ENCODE data around the gene TMEM54.

TMEM54 gene

DNA sequence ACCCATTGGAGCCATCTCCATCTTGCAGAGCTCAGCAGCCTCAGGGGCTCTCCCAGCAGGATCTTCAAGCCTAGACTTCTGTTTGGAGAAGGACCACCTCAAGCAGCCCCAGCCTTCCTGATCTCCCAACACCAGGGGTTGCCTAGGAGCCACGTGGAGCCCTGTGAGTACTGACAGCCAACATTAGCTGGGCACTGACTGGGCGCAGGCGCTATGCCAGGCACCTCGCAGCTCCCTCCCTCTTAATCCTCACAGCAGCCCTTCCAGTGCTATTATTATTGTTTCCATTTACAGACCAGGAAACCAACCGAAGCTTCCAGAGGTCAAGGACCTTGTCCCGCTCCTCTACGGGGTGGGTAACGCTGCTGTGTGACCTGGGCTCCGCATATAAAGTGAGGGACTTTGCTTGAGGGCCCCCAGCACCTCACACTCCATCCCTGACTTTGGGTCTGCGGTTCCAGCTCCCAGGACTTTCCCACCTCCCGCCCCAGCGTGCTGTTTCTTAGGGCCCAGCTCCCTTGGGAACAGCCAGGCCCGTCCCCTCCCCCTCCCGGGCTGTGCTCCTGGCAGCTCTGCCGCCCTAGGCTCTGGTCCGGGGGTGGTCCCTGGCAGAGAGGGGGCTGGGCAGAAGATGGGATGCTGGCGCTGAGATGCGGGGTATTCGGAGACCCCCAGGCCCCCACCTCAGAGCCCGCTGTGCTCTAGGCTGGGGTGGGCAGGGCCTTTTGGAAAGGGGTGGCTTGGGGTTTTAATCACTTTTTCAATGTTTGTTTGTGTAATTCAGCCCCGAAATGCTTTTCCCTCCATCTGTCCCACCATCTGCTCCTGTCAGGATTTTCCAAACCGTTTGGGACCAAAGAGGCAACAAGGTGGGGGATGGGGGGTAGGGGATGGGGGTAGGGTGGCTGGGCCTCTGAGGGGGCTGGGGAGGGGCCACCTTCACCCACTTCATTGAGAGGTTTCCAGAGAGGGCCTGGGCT is 19.0 kb downstream of the TMEM54 start:
- DNase-seq (ENCODE audit: low read depth), result no peak

DNA sequence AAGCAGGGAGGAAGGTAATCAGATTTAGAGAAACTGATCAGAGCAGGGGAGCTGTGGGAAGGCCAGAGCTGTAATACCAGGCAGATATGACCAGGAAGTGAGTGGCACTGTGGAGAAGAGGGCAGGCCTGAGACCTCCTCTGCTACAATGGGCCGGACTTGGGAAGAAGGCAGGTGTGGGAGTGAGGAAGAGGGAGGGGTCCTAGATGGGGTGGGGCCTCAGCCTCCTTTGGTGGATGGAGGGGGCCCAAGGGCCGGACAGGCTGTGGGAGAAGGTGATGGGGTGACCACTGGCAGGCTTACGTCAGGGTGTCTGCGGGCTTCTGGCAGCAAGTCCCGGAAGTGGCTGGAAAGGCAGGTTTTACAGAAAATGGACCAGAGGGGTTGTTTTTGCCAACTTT is 19.9 kb downstream of the TMEM54 start:
- no peak for DNase-seq (ENCODE audit: low read depth)

- DNase-seq (ENCODE audit: low read depth), result no peak
These were observed 22.6 kb downstream of the TMEM54 start for GRCh38 chr1:32878637-32879041.

DNA sequence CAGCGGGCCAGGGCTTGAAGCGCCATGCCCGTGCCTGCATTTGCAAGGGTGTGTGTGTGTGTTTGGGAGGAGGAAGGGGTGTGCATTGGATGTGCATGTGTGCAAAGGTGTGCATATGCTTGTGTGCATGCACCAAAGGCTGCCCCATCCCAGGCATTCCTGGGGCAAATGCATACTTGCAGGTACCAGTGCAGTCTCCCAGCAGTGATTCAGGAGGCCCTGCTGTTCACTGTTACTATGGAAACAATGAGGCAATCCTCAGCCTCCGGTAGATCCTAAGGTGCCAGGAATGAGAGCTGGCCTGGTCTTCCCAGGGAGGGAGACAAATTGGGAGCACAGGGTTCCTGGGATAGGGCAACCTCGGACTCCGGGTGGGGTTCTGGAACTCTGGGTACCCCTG is 23.0 kb downstream of the TMEM54 start:
- no peak for DNase-seq (ENCODE audit: low read depth)

DNA sequence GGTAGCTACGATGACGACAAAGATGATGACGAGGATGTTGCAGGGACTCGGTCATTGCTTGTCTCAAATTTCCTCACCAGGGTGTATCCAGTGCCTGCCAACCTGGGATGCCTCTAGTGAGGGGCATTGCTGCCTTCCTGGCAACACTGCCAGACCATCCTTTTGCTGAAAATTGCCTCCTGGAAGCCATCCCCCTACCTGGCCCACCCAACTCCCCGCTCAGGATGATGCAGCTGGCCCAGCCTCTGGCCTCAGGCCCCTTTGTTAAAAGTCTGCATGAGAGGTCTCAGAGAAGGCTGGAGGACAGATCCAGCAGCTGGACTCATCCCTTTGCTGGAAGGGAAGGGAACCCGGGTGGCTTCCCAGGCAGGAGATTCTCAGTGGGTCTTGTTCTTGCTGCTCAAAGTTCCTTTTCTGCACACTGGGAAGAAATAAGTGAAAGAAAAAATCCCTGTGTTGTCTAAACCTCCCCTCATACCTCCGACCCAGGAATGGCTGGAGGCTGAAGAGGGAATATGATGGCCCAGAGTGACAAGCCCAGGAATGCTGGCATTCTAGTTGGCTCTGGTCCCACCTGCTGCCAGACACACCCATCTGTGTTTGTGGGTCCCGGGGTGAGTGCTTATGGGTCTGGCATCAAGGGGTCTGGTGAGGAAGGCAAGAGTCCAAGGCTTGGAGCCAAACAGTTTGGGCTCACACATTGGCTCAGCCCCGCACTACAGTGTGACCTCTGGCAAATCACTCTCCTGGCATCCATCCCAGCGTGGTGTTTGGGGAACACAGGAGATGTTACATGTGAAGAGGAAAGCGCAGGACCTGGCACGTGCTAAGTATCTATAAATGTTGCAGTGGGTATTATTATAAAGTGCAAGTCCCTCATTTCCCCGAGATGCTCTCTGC is 23.7 kb downstream of the TMEM54 start:
- DNase-seq (ENCODE audit: low read depth), result no peak

GRCh38 chr1:32876341-32877210 is 24.6 kb downstream of the TMEM54 start:
- no peak for DNase-seq (ENCODE audit: low read depth)

DNA sequence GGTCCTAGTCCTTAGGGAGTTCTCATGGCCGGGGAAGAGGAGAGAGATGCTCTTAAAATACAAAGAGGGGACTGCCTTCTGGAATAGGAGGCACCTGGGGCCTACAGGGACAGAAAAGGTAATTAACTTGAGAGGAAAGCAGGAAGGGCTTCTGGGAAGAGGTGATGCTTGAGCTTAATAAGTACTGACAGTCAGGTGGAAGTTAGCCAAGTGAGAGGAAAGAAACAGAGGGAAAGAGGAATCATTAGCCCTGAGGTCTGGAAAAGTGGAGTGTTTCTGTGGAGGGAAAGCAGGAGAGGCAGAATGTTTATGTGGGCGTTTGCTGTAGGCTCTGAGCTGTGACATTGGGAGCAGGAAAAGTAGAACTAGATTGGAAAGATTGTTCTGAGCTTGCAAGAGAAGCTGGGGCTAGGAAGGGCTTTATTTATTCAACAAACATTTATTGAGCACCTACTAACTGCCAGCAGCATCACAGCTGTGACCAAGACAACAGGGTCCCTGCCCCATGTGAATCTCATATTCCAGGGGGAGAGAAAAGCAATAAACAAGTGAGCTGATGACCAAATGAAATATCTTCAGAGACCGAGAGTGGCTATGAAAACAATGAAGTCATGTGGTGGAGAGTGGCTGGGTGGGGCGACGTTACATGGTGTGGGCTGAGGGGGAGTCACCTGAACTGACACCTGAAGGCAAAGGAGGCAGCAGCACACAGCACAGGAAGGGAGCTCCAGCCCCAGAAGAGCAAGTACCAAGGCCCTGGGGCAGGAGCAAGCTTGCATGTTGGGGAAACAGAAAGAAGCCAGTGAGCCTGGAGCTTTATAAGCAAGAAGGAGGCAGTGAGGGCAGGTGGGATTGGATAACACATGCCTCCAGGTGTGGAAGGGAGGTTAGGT is 26.1 kb downstream of the TMEM54 start:
- DNase-seq (ENCODE audit: low read depth), result no peak

DNA sequence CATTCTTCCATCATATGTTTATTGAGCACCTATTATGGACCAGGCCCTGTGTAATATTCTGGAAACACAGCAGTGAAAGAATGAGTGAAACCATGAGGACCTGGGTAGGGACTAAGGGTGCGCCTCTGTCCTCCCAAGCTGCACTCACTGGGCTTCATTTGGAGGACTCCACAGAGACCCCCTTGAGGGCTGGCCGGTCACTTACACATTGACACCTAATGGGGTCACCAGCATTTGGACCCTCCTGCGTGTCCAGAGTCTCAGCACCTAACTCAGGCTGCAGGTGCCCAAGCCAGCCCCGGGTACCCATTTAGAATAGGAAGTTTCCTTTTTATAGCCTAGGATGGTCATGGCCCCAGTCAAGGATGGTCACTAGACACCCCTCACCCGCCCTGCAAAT is 27.7 kb downstream of the TMEM54 start:
- DNase-seq (ENCODE audit: low read depth), result no peak

DNA sequence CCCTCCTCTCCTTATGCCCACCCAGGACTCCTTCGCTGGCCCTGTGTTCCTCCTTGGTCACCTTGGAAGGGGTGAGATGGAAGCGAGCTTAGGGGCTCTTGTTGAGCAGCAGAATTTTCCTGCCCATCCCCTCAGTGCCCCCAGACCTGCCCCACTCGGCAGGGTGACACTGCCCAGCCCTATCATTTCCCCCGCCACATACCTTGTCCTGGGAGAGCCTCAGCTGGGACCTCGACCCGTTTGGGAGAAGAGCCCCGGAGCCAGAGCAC is 29.1 kb downstream of the TMEM54 start:
- no peak for DNase-seq (ENCODE audit: low read depth)

- no peak for DNase-seq (ENCODE audit: low read depth)
These were observed 29.6 kb downstream of the TMEM54 start for GRCh38 chr1:32871364-32872191.

DNA sequence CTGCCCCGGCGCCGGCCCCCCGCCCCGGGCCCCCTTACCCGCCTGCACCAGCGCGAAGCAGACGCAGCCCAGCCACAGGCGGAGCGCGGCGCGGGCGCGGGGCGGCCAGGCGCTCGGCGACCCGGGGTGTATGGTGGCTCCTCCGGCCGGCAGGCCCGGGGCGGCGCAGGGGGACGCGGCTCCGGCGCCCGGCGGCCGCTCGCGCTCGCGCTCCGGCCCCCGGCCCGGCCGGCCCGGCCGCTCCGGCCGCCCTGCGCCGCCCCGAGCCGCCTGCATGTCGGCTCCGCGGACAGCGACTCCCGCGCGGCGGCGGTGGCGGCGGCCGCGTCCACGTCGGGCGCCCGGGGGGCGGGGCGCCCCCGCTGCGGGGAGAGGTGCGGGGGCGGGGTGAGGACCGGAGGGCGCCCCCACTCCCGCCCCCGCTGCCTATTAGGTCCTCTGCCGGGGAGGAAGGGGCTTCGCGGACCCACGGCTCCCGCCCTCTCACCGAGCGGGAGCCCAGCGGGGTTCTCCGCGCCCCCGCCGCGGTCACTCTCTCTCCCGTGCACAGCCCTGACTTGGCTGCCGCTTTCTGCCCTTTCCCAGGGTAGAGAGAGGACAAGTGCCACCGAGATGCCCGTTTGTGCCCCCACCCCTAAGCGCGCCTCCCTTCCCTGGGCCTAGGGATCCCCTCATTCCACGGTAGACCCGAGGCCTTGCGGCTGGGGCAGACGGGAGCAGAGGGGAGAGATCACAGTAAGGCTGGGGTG is 30.4 kb downstream of the TMEM54 start, which contains the start of gene FNDC5:
Gene FNDC5, minus strand, starts transcription at position 298 of the 749 bp plus-strand sequence.
- DNase-seq (ENCODE audit: low read depth), result no peak

DNA sequence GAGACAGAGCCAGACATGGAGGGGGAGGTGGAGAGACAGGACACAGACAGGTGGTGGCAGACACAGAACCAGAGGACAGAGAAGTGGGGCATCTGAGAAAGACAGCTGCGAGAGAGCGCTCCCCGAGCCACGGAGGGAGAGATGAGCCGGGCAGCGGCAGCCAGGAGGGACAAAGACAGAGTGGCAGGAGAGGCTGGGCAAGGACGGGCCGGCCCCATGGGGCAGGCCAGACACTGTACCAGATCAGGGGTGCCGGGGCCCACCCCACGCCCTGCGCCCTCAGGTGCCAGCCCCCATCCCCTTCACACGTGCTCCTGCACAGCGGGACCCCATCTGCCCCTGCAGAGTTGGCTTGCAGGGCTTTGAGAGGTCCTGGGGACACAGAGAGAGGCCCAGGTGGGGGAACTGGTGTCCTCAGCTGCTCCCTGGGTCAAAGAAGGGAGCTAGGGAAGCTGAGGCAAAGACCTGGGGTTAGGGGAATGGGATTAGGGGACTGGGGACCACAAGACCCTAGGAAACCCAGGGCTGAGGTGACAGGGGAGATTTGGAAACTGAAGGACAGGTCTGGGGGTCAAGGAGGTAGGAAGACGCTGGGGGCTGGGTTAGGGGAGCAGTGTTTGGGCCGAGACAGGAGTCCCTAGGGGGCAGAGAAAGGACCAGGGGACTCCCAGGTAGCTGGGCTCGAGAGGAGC is 31.1 kb downstream of the TMEM54 start:
- DNase-seq (ENCODE audit: low read depth), result no peak

- no peak for DNase-seq (ENCODE audit: low read depth)
These were observed 32.3 kb downstream of the TMEM54 start for GRCh38 chr1:32868806-32869455.

- DNase-seq (ENCODE audit: low read depth), result no peak
These were observed 33.1 kb downstream of the TMEM54 start for GRCh38 chr1:32868085-32868484.

GRCh38 chr1:32867671-32868070 is 33.5 kb downstream of the TMEM54 start:
- no peak for DNase-seq (ENCODE audit: low read depth)

GRCh38 chr1:32867151-32867550 is 34.0 kb downstream of the TMEM54 start:
- DNase-seq (ENCODE audit: low read depth), result no peak

- no peak for DNase-seq (ENCODE audit: low read depth)
These were observed 35.4 kb downstream of the TMEM54 start for GRCh38 chr1:32865639-32866405.

All from stimulated activated CD4-positive, alpha-beta T cell treated with anti-CD3 and anti-CD28 coated beads, Interleukin-2, amount 100 ng/mL, for 4 hours (primary cell).